ENCODE data around the gene PDE11A. TPM values are rescaled to one million over a fixed set of nuclear protein-coding genes. Genes with fewer than 3 reads are reported as not detected.

PDE11A gene
- total RNA-seq, 1 experiment from 2014 or later: not detected

GRCh38 chr2:177972782-177973181, 99.8 kb downstream of the PDE11A start:
- CTCF ChIA-PET: interaction anchor here (0.8 to 1.8 kb wide), 2 partner anchors 10 to 66 kb away, joined by 3 to 5 read pairs; no protein-coding TSS in a partner anchor
- intact Hi-C loops (cut with micrococcal nuclease): no loop called here
- no TSS peak for BruUV-seq (replicated peaks)

GRCh38 chr2:177972123-177972522, 100.5 kb downstream of the PDE11A start:
- no peaks in the 10 kb centered on the region for H3K4me1 Mint-ChIP-seq (ENCODE audit: insufficient read depth, unreplicated experiment)
- H3K9me3 Mint-ChIP-seq (ENCODE audit: unreplicated experiment): no peaks in the 10 kb centered on the region
- no peak overlapping the region for H3K27ac Mint-ChIP-seq (ENCODE audit: low read depth, unreplicated experiment)
- ChIA-PET CTCF (interaction anchor here (0.8 to 1.8 kb wide), 4 partner anchors 11 to 173 kb away, joined by 3 to 5 read pairs (median 4); no protein-coding TSS in a partner anchor), POLR2A (interaction anchor here (0.5 to 0.9 kb wide), 2 partner anchors 42 to 170 kb away, joined by 3 read pairs; no protein-coding TSS in a partner anchor)
- H3K36me3 Mint-ChIP-seq (ENCODE audit: insufficient read depth, unreplicated experiment): no peaks in the 10 kb centered on the region
- intact Hi-C loops (cut with micrococcal nuclease): no loop called here
- DNase-seq (ENCODE audit: unreplicated experiment): no peak
- no peaks in the 10 kb centered on the region for H3K27me3 Mint-ChIP-seq (ENCODE audit: insufficient read depth, unreplicated experiment)
- TF ChIP-seq, protein P1, sequence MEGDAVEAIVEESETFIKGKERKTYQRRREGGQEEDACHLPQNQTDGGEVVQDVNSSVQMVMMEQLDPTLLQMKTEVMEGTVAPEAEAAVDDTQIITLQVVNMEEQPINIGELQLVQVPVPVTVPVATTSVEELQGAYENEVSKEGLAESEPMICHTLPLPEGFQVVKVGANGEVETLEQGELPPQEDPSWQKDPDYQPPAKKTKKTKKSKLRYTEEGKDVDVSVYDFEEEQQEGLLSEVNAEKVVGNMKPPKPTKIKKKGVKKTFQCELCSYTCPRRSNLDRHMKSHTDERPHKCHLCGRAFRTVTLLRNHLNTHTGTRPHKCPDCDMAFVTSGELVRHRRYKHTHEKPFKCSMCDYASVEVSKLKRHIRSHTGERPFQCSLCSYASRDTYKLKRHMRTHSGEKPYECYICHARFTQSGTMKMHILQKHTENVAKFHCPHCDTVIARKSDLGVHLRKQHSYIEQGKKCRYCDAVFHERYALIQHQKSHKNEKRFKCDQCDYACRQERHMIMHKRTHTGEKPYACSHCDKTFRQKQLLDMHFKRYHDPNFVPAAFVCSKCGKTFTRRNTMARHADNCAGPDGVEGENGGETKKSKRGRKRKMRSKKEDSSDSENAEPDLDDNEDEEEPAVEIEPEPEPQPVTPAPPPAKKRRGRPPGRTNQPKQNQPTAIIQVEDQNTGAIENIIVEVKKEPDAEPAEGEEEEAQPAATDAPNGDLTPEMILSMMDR (IDR thresholded peaks at IDR 0.05; ENCODE audit: unreplicated experiment): no peak
- no peak overlapping the region for H3K4me3 Mint-ChIP-seq (ENCODE audit: unreplicated experiment)
- BruUV-seq (replicated peaks): no TSS peak

More at GRCh38 chr2:177972782-177973181, 99.8 kb downstream of the PDE11A start:
- Mint-ChIP-seq H3K27me3 (ENCODE audit: insufficient read depth, unreplicated experiment) (no peaks in the 10 kb centered on the region), H3K4me3 (ENCODE audit: unreplicated experiment) (no peak overlapping the region), H3K36me3 (ENCODE audit: insufficient read depth, unreplicated experiment) (no peaks in the 10 kb centered on the region), H3K9me3 (ENCODE audit: unreplicated experiment) (no peaks in the 10 kb centered on the region), H3K27ac (ENCODE audit: low read depth, unreplicated experiment) (no peak overlapping the region), H3K4me1 (ENCODE audit: insufficient read depth, unreplicated experiment) (no peaks in the 10 kb centered on the region)
- POLR2A ChIA-PET: no interaction called here
- TF ChIP-seq, protein P1 (IDR thresholded peaks at IDR 0.05; ENCODE audit: unreplicated experiment): no peak
- DNase-seq (ENCODE audit: unreplicated experiment): no peak

DNA sequence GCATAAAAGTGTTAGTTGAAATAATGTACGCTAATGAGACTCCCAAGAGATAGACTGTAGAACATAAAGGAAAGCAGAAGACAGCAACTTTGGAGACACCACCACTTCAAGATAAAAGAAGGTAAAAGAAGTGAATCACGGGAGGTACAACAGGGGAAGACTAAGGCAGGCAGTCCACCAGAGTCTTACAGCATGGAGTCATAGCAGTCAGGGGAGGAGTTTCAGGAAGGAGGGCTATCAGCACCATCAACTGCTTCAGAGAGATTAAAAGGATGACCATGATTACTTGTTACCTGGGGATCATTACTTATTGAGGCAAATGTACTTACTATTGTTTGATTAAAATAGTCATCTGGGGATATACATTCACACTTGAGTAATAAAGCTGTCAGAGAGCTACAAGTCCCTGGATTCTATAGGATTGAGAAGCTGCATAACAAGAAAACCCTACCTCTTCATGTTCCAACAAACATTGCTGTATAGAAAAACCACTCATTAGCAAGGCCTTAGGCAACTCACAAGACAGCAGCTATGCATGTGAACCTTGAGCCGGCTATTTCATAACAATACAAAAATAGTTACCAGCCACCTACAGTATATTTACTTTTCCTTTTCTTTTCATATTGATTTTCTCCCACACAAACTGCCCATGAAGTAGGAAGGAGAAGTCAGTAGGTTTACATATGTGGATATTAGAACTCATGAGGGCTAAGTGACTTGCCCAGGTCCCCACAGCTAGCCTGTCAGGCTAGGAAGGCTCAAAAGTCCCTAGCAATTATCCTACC, 101.7 kb downstream of the PDE11A start:
- no peak overlapping the region for H3K4me3 Mint-ChIP-seq (ENCODE audit: unreplicated experiment)
- H3K27me3 Mint-ChIP-seq (ENCODE audit: insufficient read depth, unreplicated experiment): no peaks in the 10 kb centered on the region
- no peak overlapping the region for H3K27ac Mint-ChIP-seq (ENCODE audit: low read depth, unreplicated experiment)
- H3K4me1 Mint-ChIP-seq (ENCODE audit: insufficient read depth, unreplicated experiment): no peaks in the 10 kb centered on the region
- CTCF ChIA-PET: interaction anchor here (0.5 to 1.4 kb wide), 5 partner anchors 12 to 448 kb away, joined by 3 to 4 read pairs (median 3); no protein-coding TSS in a partner anchor
- TF ChIP-seq, protein P1 (IDR thresholded peaks at IDR 0.05; ENCODE audit: unreplicated experiment): no peak
- no peaks in the 10 kb centered on the region for H3K36me3 Mint-ChIP-seq (ENCODE audit: insufficient read depth, unreplicated experiment)
- no peak for DNase-seq (ENCODE audit: unreplicated experiment)
- POLR2A ChIA-PET: no interaction called here
- intact Hi-C loops (cut with micrococcal nuclease): no loop called here
- BruUV-seq (replicated peaks): no TSS peak
- no peaks in the 10 kb centered on the region for H3K9me3 Mint-ChIP-seq (ENCODE audit: unreplicated experiment)

GRCh38 chr2:177964892-177965291, 107.7 kb downstream of the PDE11A start:
- Mint-ChIP-seq H3K27me3 (ENCODE audit: insufficient read depth, unreplicated experiment) (no peaks in the 10 kb centered on the region), H3K36me3 (ENCODE audit: insufficient read depth, unreplicated experiment) (no peaks in the 10 kb centered on the region), H3K4me3 (ENCODE audit: unreplicated experiment) (no peak overlapping the region), H3K9me3 (ENCODE audit: unreplicated experiment) (no peaks in the 10 kb centered on the region), H3K27ac (ENCODE audit: low read depth, unreplicated experiment) (no peak overlapping the region), H3K4me1 (ENCODE audit: insufficient read depth, unreplicated experiment) (no peaks in the 10 kb centered on the region)
- intact Hi-C loops (cut with micrococcal nuclease): no loop called here
- ChIA-PET POLR2A (no interaction called here), CTCF (interaction anchor here (0.9 to 1.1 kb wide), 3 partner anchors 129 to 147 kb away, joined by 3 read pairs; partner anchors contain the start of gene RBM45)
- DNase-seq (ENCODE audit: unreplicated experiment): no peak
- no TSS peak for BruUV-seq (replicated peaks)
- TF ChIP-seq, protein P1 (IDR thresholded peaks at IDR 0.05; ENCODE audit: unreplicated experiment): no peak

Data from MCF 10A (cell line).